GM08714 (cell line): ENCODE data around the gene SLC10A3.

ENCODE experiments used
- H3K4me3 ChIP-seq: fragments of 200-500 bp; sonication (Bioruptor generic); 2 replicates; pipeline ENCODE4 v1.5.1; 2014; ENCODE audit warnings: mild to moderate bottlenecking, low read length, inconsistent platforms
- ZNF274 ChIP-seq: IDR thresholded peaks from 2 replicates; pipeline ENCODE4 v1.6.1; 2012; ENCODE audit warnings: mild to moderate bottlenecking, low read depth, low read length

The SLC10A3 gene

DNA sequence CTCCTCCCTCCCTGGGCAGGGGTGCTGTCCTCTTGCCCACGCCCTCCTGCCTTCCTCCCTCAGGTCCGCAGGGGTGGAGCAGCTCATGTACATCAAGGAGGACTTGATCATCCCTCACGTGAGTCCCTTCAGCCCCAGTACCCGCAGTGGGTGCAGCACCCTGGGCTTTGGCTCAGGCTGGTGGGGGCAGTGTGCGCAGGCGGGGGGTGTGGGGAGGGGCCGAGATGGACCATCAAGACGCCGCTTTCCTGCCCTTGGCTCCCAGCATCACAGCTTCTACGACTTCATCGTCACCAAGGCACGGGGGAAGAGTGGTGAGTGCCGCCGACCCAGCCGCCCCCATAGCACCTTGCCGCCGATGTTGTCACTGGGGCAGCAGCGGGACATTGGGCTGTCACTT, 40.8 kb downstream of the SLC10A3 start:
- no peak overlapping the region for H3K4me3 ChIP-seq
- no peak for TF ChIP-seq ZNF274

DNA sequence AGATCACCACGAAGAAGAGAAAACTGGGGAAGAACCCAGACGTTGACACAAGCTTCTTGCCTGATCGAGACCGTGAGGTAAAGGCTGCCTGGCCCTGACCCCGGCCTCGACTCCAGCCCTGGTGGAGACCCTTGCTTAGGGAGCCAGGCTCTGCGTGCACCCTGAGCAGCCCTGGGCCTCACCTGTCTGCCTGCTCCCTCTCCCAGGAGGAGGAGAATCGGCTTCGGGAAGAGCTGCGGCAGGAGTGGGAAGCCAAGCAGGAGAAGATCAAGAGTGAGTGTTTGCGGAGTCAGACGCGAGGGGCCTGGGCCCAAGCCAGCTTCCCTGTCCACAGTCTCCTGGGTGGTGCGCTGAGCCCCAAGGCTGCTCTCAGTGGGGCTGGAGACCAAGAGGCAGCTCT, 41.9 kb downstream of the SLC10A3 start:
- H3K4me3 ChIP-seq = no peak overlapping the region
- TF ChIP-seq ZNF274 = no peak

DNA sequence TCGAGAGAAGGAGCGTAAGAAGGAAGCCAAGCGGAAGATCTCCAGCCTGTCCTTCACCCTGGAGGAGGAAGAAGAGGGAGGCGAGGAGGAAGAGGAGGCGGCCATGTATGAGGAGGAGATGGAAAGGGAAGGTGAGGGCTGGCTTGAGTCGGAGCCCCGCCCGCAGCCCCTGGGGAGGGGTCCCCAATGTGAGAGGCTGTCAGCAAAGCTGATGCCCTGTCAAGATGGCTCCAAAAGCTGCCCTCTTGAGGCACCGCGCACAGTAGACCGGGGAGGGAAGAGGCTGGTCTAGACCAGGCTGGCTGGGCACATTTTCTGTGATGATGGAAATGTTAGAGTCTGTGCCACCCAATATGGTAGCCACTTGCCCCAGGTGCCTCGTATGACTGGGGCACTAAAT, 44.0 kb downstream of the SLC10A3 start:
- H3K4me3 ChIP-seq = no peak overlapping the region
- no peak for TF ChIP-seq ZNF274

DNA sequence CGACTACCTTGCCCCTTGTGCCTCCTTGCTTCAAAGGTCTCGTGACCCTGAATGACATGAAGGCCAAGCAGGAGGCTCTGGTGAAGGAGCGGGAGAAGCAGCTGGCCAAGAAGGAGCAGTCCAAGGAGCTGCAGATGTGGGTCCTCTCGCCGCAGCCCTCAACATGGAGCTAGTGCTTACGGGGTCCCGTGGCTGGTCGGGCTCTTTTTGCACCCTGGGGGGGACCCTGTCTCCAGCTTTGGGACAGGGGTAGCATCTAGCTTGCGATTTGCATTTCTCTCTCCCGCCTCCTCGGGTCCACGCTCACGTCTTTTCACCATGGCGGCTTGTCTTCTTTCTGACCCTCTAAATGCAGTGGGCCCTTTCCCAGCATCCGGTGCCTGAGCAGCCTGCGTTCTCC, 44.7 kb downstream of the SLC10A3 start:
- H3K4me3 ChIP-seq = no peak overlapping the region
- no peak for TF ChIP-seq ZNF274

DNA sequence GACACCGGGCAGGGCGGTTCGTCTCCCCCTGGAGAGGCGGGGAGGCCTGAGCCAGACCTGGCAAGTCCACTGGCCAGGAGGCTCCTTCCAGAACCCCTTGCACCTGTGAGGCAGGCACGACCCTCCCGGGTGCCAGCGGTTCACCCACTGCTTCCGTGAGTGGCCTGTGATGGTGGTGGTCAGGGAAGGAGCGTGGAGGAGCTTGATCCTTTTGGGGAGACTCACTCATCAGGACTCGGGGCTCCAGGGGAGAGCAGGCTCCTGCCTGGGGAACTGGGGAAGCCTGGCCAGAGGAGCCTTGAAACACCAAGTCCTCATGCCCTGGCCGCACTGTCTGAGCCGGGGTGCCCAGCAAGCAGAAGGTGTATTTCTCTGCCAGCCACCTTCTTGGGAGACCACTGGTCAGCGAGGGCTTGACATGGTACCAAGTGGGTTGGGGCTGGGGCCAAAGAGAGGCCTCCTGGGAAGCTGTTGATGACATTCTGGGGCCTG, 45.6 kb downstream of the SLC10A3 start:
- peak overlapping the region; percentile 80; the same call in 1 of the 2 replicates for H3K4me3 ChIP-seq

DNA sequence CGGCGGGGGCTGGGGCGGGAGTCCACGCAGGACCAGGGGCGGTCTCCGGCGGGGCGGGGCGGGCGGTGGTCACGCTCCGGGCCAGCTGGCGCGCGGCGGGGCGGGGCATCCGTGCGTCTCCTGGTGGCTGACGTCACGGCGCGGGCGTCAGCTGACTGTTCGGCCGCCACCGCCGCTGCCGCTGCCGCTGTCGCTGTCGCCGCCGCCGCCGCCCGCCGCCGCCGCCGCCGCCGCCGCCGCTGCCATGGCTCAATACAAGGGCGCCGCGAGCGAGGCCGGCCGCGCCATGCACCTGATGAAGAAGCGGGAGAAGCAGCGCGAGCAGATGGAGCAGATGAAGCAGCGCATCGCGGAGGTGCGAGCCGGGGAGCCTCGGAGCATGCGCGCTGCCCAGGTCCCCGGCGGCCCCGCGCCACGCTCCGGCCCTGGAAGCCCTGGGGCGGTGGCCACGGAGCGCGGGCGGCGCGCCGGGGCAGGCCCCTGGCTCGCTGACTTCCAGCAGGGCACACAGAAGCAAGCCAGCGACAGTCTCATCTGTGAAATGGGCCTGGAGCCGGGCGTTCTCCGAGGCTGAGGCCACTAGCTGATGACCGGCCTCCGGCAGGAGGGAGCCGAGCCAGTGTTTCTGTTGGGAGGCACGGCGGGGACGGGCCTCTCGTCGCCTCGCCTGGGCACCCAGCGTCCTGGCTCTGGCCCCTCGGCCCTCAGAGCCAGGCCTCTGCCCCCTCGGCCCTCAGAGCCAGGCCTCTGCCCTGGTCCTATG, 46.3 kb downstream of the SLC10A3 start, which contains the start of gene FAM50A:
TSS of gene FAM50A (plus strand) at position 150 of the 763 bp plus-strand sequence. CDS start at position 245, 95 bp downstream.
- H3K4me3 ChIP-seq = peak within 1 kb of the TSS; percentile 80; the same call in 1 of the 2 replicates
- TF ChIP-seq ZNF274 = no peak

More for the DNA sequence above, 45.6 kb downstream of the SLC10A3 start:
- TF ChIP-seq ZNF274 = no peak

DNA sequence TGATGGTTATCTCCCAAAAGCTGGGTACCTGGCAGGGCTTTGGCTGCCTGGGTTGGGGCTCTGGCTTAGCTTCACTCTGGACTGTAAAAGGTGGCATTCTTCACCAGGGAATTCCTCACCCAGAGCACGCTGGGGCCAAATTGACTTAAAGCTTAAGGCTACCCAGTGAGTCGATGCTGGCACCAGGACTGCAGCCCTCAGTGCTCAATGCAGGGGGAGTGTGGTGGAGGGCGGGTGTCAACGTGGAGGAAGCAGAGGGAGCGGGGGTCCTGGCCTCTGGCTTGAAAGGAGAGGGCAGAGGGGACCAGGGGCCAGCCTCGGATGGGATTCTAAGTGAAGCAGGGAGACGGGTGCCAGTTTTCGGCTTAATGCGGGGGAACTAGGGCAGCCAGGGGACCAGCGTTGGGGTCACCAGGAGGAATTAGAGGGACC, 46.9 kb downstream of the SLC10A3 start:
- TF ChIP-seq ZNF274 = no peak

DNA sequence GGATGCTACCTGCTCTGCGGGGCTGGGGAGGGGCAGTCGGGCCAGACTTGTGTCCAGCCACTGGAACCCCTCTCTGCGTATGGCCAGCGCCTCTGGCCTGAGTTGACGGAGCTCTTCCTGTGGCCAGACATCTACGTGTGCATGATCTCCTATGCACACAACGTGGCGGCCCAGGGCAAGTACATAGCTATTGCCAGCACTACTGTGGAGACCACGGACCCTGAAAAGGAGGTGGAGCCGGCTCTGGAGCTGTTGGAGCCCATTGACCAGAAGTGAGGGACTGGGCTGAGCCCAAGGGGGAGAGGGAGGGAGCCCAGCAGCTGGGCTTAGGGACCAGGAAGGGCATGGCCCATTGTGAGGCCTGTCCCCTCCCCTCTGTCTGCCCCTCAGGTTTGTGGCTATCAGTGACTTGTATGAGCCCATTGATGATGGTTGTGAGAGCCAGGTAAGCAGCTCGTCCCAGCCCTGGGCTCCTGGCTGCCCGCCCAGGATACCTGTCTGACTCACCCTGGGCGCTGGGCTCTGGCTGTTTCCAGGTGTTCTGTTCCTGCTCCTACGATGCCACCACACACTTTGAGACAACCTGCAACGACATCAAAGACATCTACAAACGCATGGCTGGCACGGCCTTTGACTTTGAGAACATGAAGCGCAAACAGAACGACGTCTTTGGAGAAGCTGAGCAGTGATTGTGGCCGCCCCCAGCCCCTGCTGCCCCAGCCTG, 48.3 kb downstream of the SLC10A3 start:
- H3K4me3 ChIP-seq = no peak overlapping the region
- TF ChIP-seq ZNF274 = no peak

More for the DNA sequence above, 46.9 kb downstream of the SLC10A3 start:
- peak overlapping the region; percentile 22; the same call in 1 of the 2 replicates for H3K4me3 ChIP-seq

DNA sequence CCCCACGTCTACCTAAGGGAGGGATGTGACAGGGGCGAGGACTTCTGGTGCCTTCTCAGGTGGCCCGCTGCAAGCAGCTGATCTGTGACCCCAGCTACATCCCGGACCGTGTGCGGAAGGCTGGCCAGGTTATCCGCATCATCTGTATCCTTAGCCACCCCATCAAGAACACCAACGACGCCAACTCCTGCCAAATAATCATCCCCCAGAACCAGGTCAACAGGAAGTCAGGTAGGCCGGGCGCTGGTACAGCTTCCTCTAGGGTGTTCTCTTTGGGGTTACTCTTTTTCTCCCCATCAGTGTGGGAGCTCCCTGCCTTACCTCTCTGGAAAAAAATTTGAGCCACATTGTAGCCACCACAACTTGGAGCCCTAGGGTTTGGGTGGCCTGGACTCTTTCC, 48.9 kb downstream of the SLC10A3 start:
- TF ChIP-seq ZNF274 = no peak
- H3K4me3 ChIP-seq = no peak overlapping the region

DNA sequence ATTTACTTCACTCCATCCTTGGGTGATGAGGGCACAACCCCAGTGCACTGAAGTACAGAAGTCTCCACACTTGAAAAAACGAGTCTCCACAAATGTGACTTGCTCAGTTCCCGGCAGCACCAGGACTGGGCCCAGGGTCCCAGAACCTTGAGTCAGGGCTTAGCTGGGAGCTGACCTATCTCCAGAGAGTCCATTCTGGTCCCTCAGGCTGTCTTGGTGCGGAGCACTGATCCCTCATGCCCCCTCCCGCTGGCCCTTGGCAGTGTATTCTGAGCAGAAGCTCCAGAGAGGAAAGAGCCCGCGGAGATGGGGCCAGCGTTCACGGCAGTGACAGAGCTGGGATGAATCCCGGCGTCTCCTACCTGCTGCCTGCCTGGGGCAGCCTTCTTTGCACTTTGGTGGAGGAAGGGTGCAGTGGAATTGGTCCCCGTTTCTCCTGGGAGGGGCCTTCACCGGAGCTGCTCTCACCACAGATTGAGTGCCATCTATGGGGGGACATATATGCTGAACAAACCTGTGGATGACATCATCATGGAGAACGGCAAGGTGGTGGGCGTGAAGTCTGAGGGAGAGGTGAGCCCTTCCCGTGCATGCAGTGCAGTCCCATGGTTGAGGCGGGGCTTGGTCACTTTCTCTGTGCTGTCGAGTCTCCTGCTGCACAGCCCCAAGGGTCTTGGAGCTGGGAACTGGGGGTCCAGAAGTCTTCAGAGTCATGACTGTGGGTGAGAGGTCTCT, 49.6 kb downstream of the SLC10A3 start:
- no peak for TF ChIP-seq ZNF274
- no peak overlapping the region for H3K4me3 ChIP-seq

DNA sequence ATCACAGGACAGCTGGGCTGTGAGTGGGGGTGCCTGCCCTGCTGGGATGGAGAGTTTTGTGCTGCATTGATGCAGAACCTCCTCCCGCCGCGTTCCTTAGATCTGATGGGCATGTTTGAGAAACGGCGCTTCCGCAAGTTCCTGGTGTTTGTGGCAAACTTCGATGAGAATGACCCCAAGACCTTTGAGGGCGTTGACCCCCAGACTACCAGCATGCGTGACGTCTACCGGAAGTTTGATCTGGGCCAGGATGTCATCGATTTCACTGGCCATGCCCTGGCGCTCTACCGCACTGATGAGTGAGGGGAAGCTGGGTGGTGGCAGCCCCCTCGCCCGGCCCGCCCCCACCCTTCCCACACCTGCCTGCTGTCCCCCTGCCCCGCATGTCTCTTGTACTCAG, 50.6 kb downstream of the SLC10A3 start:
- no peak for TF ChIP-seq ZNF274
- H3K4me3 ChIP-seq = no peak overlapping the region

DNA sequence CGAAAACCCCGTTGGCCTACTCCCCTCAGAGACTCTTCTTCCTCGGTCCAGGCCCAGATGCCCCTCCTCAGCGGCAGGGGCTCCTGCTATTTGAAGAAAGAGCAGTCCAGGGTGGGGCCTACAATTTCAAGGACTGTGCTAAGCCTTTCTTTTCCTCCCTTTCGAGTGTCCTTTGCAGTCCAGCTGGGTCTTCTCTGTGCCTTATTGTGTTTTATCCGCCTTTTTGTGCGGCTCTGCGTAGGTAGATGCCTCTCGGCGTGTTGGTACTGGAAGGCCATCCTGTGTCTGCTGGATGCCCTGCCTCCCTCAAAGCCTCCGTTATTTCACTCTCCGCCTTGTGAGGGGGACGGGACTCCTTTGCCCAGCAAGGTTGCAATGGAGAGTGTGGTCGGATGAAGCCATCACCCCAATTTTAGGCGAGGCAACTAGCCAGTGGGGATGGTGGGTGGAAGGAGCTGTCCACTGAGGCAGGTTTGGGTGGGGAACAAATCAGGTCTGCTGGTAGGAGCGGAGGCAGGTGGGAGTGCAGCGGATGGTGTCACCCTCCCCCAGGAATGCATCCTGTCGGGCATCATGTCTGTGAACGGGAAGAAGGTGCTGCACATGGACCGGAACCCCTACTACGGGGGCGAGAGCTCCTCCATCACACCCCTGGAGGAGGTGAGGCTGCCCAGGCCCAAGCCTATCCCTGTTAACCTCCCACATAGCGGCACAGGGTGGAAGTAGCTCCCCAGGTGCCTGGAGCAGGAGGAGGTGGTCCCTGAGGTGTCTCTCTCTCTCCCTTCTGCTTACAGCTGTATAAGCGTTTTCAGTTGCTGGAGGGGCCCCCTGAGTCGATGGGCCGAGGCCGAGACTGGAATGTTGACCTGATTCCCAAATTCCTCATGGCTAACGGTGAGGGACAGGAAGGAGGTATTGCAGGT, 52.2 kb downstream of the SLC10A3 start:
- peak overlapping the region; percentile 79 for H3K4me3 ChIP-seq
- TF ChIP-seq ZNF274 = no peak
